ENCODE measurements around the gene MPP4. TPM values are rescaled to one million over a fixed set of nuclear protein-coding genes. Genes with fewer than 3 reads are reported as not detected.
A peak's percentile ranks its signal among the peaks of the same experiment; 100 is the strongest.

Gene MPP4
- total and polyA plus RNA-seq, 2 of the 13 experiments (the other 11 are each of a cell fraction or from before 2014, with no cell fraction given): not detected

DNA sequence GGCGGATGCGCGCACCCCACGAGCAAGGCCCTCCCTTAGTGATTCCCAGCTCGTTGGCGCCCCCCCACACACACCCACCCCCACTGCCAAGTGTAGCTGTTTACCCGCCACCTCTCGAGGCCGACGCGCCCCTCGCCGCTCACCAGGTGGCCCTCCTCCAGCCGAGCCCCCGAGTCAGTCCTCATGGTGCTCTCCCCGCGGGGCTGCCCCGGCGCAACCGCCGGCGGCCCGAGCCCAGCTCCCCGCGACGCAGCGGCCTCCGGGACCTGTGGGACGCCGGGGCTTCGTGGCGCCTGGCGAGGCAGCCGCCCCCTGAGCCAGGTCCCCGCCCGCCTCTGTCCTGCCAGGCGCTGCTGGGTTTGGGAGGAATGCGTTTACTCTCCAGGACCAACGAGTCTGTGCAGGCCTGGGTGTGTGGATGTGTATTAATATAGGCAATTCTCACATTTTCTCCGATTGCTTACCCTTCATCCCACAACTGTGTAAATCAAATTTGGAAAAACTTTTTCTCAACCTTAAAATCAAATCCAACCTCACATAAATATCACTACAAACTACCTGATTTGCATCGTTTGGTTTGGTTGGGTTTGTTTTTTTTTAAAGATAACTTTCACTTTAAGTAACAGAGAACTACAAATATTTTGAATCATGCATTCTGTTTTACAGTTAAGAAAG lies 55.1 kb downstream of the MPP4 start, which contains the start of gene TMEM237 (continued):
- TF ChIP-seq, protein P1, sequence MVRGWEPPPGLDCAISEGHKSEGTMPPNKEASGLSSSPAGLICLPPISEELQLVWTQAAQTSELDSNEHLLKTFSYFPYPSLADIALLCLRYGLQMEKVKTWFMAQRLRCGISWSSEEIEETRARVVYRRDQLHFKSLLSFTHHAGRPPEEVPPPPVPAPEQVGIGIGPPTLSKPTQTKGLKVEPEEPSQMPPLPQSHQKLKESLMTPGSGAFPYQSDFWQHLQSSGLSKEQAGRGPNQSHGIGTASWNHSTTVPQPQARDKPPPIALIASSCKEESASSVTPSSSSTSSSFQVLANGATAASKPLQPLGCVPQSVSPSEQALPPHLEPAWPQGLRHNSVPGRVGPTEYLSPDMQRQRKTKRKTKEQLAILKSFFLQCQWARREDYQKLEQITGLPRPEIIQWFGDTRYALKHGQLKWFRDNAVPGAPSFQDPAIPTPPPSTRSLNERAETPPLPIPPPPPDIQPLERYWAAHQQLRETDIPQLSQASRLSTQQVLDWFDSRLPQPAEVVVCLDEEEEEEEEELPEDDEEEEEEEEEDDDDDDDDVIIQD (CRISPR knock-in tag; IDR thresholded peaks at IDR 0.05; ENCODE audit: low read depth): no peak
- TF ChIP-seq ZNF577 (CRISPR knock-in tag; IDR thresholded peaks at IDR 0.05; ENCODE audit: borderline replicate concordance, low read depth) (no peak), FOXA1 (IDR thresholded peaks at IDR 0.05) (no peak), FOXA1 (CRISPR knock-in tag; IDR thresholded peaks at IDR 0.05) (0 out of 2 replicates have a peak, but pooled peaks have one; percentile 30), SUZ12 (IDR thresholded peaks at IDR 0.05; ENCODE audit: low read depth, low read length) (no peak), ZNF138 (CRISPR knock-in tag; IDR thresholded peaks at IDR 0.05; ENCODE audit: low read depth) (no peak), SP2 (CRISPR knock-in tag; IDR thresholded peaks at IDR 0.05) (no peak)
- TF ChIP-seq, protein P2, sequence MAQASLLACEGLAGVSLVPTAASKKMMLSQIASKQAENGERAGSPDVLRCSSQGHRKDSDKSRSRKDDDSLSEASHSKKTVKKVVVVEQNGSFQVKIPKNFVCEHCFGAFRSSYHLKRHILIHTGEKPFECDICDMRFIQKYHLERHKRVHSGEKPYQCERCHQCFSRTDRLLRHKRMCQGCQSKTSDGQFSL (CRISPR knock-in tag; IDR thresholded peaks at IDR 0.05): peak; percentile 95
- TF ChIP-seq, protein P3, sequence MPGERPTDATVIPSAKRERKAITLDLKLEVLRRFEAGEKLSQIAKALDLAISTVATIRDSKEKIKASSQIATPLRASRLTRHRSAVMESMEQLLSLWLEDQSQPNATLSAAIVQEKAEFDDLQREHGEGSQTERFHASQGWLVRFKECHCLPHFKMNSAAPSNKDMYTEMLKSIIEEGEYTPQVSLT (CRISPR knock-in tag; IDR thresholded peaks at IDR 0.05; ENCODE audit: borderline replicate concordance, low read depth): no peak
- TF ChIP-seq, protein P4, sequence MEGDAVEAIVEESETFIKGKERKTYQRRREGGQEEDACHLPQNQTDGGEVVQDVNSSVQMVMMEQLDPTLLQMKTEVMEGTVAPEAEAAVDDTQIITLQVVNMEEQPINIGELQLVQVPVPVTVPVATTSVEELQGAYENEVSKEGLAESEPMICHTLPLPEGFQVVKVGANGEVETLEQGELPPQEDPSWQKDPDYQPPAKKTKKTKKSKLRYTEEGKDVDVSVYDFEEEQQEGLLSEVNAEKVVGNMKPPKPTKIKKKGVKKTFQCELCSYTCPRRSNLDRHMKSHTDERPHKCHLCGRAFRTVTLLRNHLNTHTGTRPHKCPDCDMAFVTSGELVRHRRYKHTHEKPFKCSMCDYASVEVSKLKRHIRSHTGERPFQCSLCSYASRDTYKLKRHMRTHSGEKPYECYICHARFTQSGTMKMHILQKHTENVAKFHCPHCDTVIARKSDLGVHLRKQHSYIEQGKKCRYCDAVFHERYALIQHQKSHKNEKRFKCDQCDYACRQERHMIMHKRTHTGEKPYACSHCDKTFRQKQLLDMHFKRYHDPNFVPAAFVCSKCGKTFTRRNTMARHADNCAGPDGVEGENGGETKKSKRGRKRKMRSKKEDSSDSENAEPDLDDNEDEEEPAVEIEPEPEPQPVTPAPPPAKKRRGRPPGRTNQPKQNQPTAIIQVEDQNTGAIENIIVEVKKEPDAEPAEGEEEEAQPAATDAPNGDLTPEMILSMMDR (CRISPR knock-in tag; IDR thresholded peaks at IDR 0.05): peak; percentile 57
